HepG2 (cell line): ENCODE measurements around the gene MTMR6. TPM values are rescaled to one million over a fixed set of nuclear protein-coding genes. Genes with fewer than 3 reads are reported as not detected.

Experiments used
- ATAC-seq: fragments of 200-7000 bp; cut with Tn5 transposase; 3 replicates; pipeline ENCODE4 v1.9.1; 2020; ENCODE audit warnings: mild to moderate bottlenecking, moderate library complexity
- BruUV-seq: library from RNA; stranded (reverse); fragments of 400-500 nt; replicated peaks from 2 replicates; lab custom pipeline; 2021; lab: Mats Ljungman, UMichigan
- CTCF ChIA-PET: fragments of 300-600 bp; formaldehyde crosslinking; extraction: SDS; loops from one replicate; lab custom pipeline; 2021; ENCODE audit warnings: low total read pairs, inconsistent platforms, low intra/inter-chr PET ratio; lab: Yijun Ruan, JAX
- POLR2A ChIA-PET: fragments of 350-600 bp; sonication (Branson Sonifier 250); formaldehyde crosslinking; loops from one replicate; lab custom pipeline; 2020; ENCODE audit warnings: antibody characterized with exemption, inconsistent platforms; lab: Yijun Ruan, JAX
- DNase-seq: peaks from one replicate; pipeline ENCODE4 v3.0.0-alpha.2; 2015; ENCODE audit warnings: low spot score
- FAIRE-seq: peaks from 3 replicates; lab custom pipeline; 2011; peaks lifted over from hg19 to GRCh38; lab: Jason Lieb, UNC
- H2AFZ ChIP-seq: one replicate; pipeline ENCODE4 v1.6.1; 2011; ENCODE audit warnings: low read length, inconsistent platforms
- H3K27ac ChIP-seq: fragments of 300-600 bp; 3 replicates; pipeline ENCODE4 v1.8.0; 2011; ENCODE audit warnings: mixed run types, mild to moderate bottlenecking, mixed read lengths, low read length, inconsistent platforms; ENCODE audit not compliant: insufficient read depth; ENCODE audit errors: extremely low read length
- H3K27me3 ChIP-seq, 2 experiments: fragments of 200-600 bp in 1 of 2; 2 replicates in 1 of 2; 3 replicates in 1 of 2; pipeline versions ENCODE4 v1.6.0 to v1.8.0; 2011; ENCODE audit warnings: low read length in 2 of 2, mild to moderate bottlenecking in 2 of 2, moderate library complexity in 2 of 2, inconsistent platforms in 1 of 2; ENCODE audit not compliant: insufficient read depth in 2 of 2, control insufficient read depth in 1 of 2
- H3K36me3 ChIP-seq, 2 experiments: fragments of 200-600 bp in 1 of 2; replicated peaks in 1 of 2; 2 replicates in 1 of 2; 3 replicates in 1 of 2; pipeline versions ENCODE4 v1.5.1 to v1.8.0; 2011; ENCODE audit warnings: low read length in 2 of 2, inconsistent platforms in 1 of 2; ENCODE audit not compliant: insufficient read depth in 2 of 2, control insufficient read depth in 1 of 2
- H3K4me1 ChIP-seq: 2 replicates; pipeline ENCODE4 v1.5.1; 2012; ENCODE audit warnings: low read length, inconsistent platforms; ENCODE audit not compliant: insufficient read depth
- H3K4me2 ChIP-seq: 2 replicates; pipeline ENCODE4 v1.6.0; 2011; ENCODE audit warnings: low read depth, low read length, inconsistent platforms
- H3K4me3 ChIP-seq, 3 experiments: fragments of 200-600 bp in 1 of 3; sonication (generic), shearing (Covaris generic) in 1 of 3; replicated peaks in 1 of 3; 2 replicates each; pipeline ENCODE4 v1.5.1; 2011 to 2016; ENCODE audit warnings: low read length in 3 of 3, inconsistent platforms in 2 of 3, low read depth in 2 of 3, mild to moderate bottlenecking in 2 of 3, control low read depth in 1 of 3, mixed read lengths in 1 of 3; ENCODE audit not compliant: insufficient read depth in 1 of 3
- H3K79me2 ChIP-seq: one replicate; pipeline ENCODE4 v1.6.1; 2011; ENCODE audit warnings: low read length, inconsistent platforms; ENCODE audit not compliant: insufficient read depth
- H3K9ac ChIP-seq: 2 replicates; pipeline ENCODE4 v1.6.0; 2011; ENCODE audit warnings: mild to moderate bottlenecking, low read depth, low read length, inconsistent platforms; ENCODE audit not compliant: insufficient read depth
- H3K9me3 ChIP-seq: 2 replicates; pipeline ENCODE4 v1.5.1; 2012; ENCODE audit warnings: mild to moderate bottlenecking, low read length
- H4K20me1 ChIP-seq: 2 replicates; pipeline ENCODE4 v1.6.0; 2011; ENCODE audit warnings: inconsistent platforms, mild to moderate bottlenecking, low read length, moderate library complexity; ENCODE audit not compliant: insufficient read depth
- ARID3A ChIP-seq: IDR thresholded peaks from 2 replicates; pipeline ENCODE4 v1.6.1; 2012; ENCODE audit warnings: low read depth, low read length, improper control_type of control experiment
- CTCF ChIP-seq: sonication (generic); formaldehyde crosslinking; IDR thresholded peaks from 2 replicates; pipeline ENCODE4 v1.5.0; 2020; ENCODE audit warnings: mild to moderate bottlenecking, missing genetic modification reagents, moderate library complexity
- HNF1A ChIP-seq, 2 experiments: sonication (generic) in 1 of 2; formaldehyde crosslinking in 1 of 2; IDR thresholded peaks; 2 replicates each; pipeline versions ENCODE4 v1.4.0 to v1.6.1; 2016 to 2020; ENCODE audit warnings: borderline replicate concordance in 1 of 2, low read depth in 1 of 2, mild to moderate bottlenecking in 1 of 2, missing genetic modification reagents in 1 of 2
- HNRNPUL1 ChIP-seq: fragments of 200-400 bp; formaldehyde crosslinking; IDR thresholded peaks from 2 replicates; pipeline ENCODE4 v1.6.1; 2017; ENCODE audit warnings: low read depth, mild to moderate bottlenecking, low read length, moderate library complexity
- NFKBIZ ChIP-seq: IDR thresholded peaks from 2 replicates; pipeline ENCODE4 v1.6.1; 2018; ENCODE audit warnings: missing genetic modification reagents, missing compliant biosample characterization
- PAWR ChIP-seq: sonication (generic); formaldehyde crosslinking; IDR thresholded peaks from 2 replicates; pipeline ENCODE4 v1.4.0; 2020; ENCODE audit warnings: missing genetic modification reagents, mild to moderate bottlenecking, borderline replicate concordance
- XRCC5 ChIP-seq: fragments of 200-400 bp; formaldehyde crosslinking; optimal IDR thresholded peaks from 2 replicates; pipeline ENCODE3; 2017; ENCODE audit warnings: mild to moderate bottlenecking, low read length
- WGBS: methylation state at CpG from one replicate; pipeline ENCODE4 v1.1.6; 2017; ENCODE audit warnings: low lambda C conversion rate; 5-methylcytosine and 5-hydroxymethylcytosine counted together
- in situ Hi-C: cut with HindIII; loops from 2 replicates; pipeline ENCODE4 v1.10.0; 2017; ENCODE audit warnings: low pct_unique_long_range_greater_than_20kb; ENCODE audit not compliant: extremely low pct_ligation_motif_present
- intact Hi-C: fragments of 100-400 bp; cut with micrococcal nuclease; formaldehyde crosslinking; loops from one replicate; pipeline ENCODE4 v1.10.0; 2022; ENCODE audit not compliant: unreplicated experiment
- polyA plus RNA-seq, 8 experiments: library from polyadenylated mRNA; depleted of rRNA in 3 of 8; stranded (reverse) in 7 of 8; unstranded in 1 of 8; fragments of >200 nt; fragmentation: Illumina TruSeq in 4 of 8; extraction: Trizol in 4 of 8; gene quantifications; 2 replicates each; pipeline versions ENCODE4 v1.2.1 to v1.2.3, GENCODE V29; 2011 to 2016; ENCODE audit warnings: low read depth in 4 of 8, missing spikeins in 1 of 8, mixed read lengths in 1 of 8; ENCODE audit not compliant: insufficient read depth in 1 of 8
- total RNA-seq, 5 experiments: library from RNA; depleted of rRNA; stranded (reverse); fragments of >200 nt; fragmentation: Illumina TruSeq; extraction: Trizol; gene quantifications; 2 replicates each; pipeline ENCODE4 v1.2.3, GENCODE V29; 2016; ENCODE audit warnings: low read depth in 1 of 5

Gene MTMR6
- total and polyA plus RNA-seq, 2 of the 13 experiments (the other 11 are each of a cell fraction or from before 2014, with no cell fraction given) = 3.4 to 7.8 TPM

GRCh38 chr13:25232937-25233515 lies 54.3 kb downstream of the MTMR6 start:
- no peaks in the 10 kb centered on the region for H4K20me1 ChIP-seq
- CTCF ChIA-PET = interaction anchor here (1.8 kb wide), 1 partner anchor 143 kb away, joined by 6 read pairs; no protein-coding TSS in a partner anchor
- peaks cover 0 to 20% of the 10 kb centered on the region in 2 experiments; a peak in 4 of 5 replicates for H3K27me3 ChIP-seq
- 0 out of 2 replicates have a peak overlapping the region, but pooled peaks have one; percentile 31 for H3K4me2 ChIP-seq
- DNase-seq = peak; percentile 41
- FAIRE-seq = peak; percentile 23
- H2AFZ ChIP-seq = no peak overlapping the region
- intact Hi-C loops = loop anchor here (5.0 kb wide), 1 partner anchor 54 kb away; the partner anchor contains the start of gene MTMR6
- no peaks in the 10 kb centered on the region for H3K9me3 ChIP-seq
- in situ Hi-C loops = no loop called here
- no peaks in the 10 kb centered on the region for H3K79me2 ChIP-seq
- POLR2A ChIA-PET = no interaction called here
- H3K36me3 ChIP-seq = no peaks in the 10 kb centered on the region
- TF ChIP-seq NFKBIZ (CRISPR knock-in tag) = no peak
- peak; percentile 38 for TF ChIP-seq CTCF (CRISPR knock-in tag)
- peak; percentile 85 for TF ChIP-seq HNF1A (IDR thresholded peaks at IDR 0.05; ENCODE audit: low read depth)
- peak; percentile 61; the same call in 1 of the 2 replicates for TF ChIP-seq HNF1A (CRISPR knock-in tag; IDR thresholded peaks at IDR 0.05; ENCODE audit: borderline replicate concordance)
- TF ChIP-seq ARID3A = 0 out of 2 replicates have a peak, but pooled peaks have one; percentile 38
- peak; percentile 92 for TF ChIP-seq HNRNPUL1
- TF ChIP-seq PAWR (CRISPR knock-in tag) = no peak
- TF ChIP-seq XRCC5 = no peak
- TF ChIP-seq, all 625 proteins: peak for 4
- 4% methylated on average over 2 of the region's 2 CpGs for WGBS
- Histone ChIP-seq H3K4me1 (no peaks in the 10 kb centered on the region), H3K27ac (no peak overlapping the region), H3K9ac (no peak overlapping the region), H3K4me3 (no peak overlapping the region)
- ATAC-seq = peak; percentile 88
- no TSS peak for BruUV-seq
